HepG2 (cell line): ENCODE data around the gene CKAP5. TPM values are rescaled to one million over a fixed set of nuclear protein-coding genes. Genes with fewer than 3 reads are reported as not detected.

Source experiments
- FOSL1 ChIP-seq: sonication (generic); formaldehyde crosslinking; IDR thresholded peaks from 2 replicates; pipeline ENCODE4 v1.9.0; 2021; ENCODE audit warnings: missing genetic modification reagents, borderline replicate concordance
- FOXM1 ChIP-seq: sonication (generic); formaldehyde crosslinking; IDR thresholded peaks from 2 replicates; pipeline ENCODE4 v1.5.0; 2020; ENCODE audit warnings: missing genetic modification reagents
- GABPA ChIP-seq, 2 experiments: IDR thresholded peaks; 2 replicates each; pipeline ENCODE4 v1.6.1; 2011 to 2016; ENCODE audit warnings: low read depth in 2 of 2, low read length in 1 of 2, missing biosample characterization in 1 of 2, missing genetic modification characterization in 1 of 2
- KLF11 ChIP-seq: IDR thresholded peaks from 2 replicates; pipeline ENCODE4 v1.6.1; 2016; ENCODE audit warnings: missing compliant biosample characterization
- MIXL1 ChIP-seq: IDR thresholded peaks from 2 replicates; pipeline ENCODE4 v1.6.1; 2016
- MTF2 ChIP-seq: sonication (generic); formaldehyde crosslinking; IDR thresholded peaks from 2 replicates; pipeline ENCODE4 v1.5.0; 2020; ENCODE audit warnings: missing genetic modification reagents, borderline replicate concordance
- SOX6 ChIP-seq, 2 experiments: fragments of 450-650 bp in 1 of 2; sonication (generic) in 1 of 2; formaldehyde crosslinking in 1 of 2; IDR thresholded peaks; 2 replicates each; pipeline versions ENCODE4 v1.4.0 to v1.6.1; 2017 to 2020; ENCODE audit warnings: antibody characterized with exemption in 1 of 2, mild to moderate bottlenecking in 1 of 2, missing genetic modification reagents in 1 of 2
- STAG1 ChIP-seq: sonication (generic); formaldehyde crosslinking; IDR thresholded peaks from 2 replicates; pipeline ENCODE4 v1.4.0; 2020; ENCODE audit warnings: missing genetic modification reagents
- TEAD3 ChIP-seq: optimal IDR thresholded peaks from 2 replicates; pipeline ENCODE3; 2016; ENCODE audit warnings: borderline replicate concordance
- THAP11 ChIP-seq: IDR thresholded peaks from 2 replicates; pipeline ENCODE4 v1.6.1; 2016; ENCODE audit warnings: missing biosample characterization, missing genetic modification reagents
- ZBTB3 ChIP-seq: sonication (generic); formaldehyde crosslinking; IDR thresholded peaks from 2 replicates; pipeline ENCODE4 v1.4.0; 2020; ENCODE audit warnings: low read depth, mild to moderate bottlenecking, moderate library complexity, missing genetic modification reagents, borderline replicate concordance
- ZNF121 ChIP-seq: sonication (generic); formaldehyde crosslinking; IDR thresholded peaks from 2 replicates; pipeline ENCODE4 v1.5.0; 2020; ENCODE audit warnings: mild to moderate bottlenecking, missing genetic modification reagents
- ZNF180 ChIP-seq: sonication (generic); formaldehyde crosslinking; IDR thresholded peaks from 2 replicates; pipeline ENCODE4 v1.4.0; 2020; ENCODE audit warnings: low read depth, missing genetic modification reagents, borderline replicate concordance
- ZNF292 ChIP-seq: sonication (generic); formaldehyde crosslinking; IDR thresholded peaks from 2 replicates; pipeline ENCODE4 v1.8.1; 2022; ENCODE audit warnings: mild to moderate bottlenecking, low read depth, missing genetic modification reagents, borderline replicate concordance
- ZNF430 ChIP-seq: sonication (generic); formaldehyde crosslinking; IDR thresholded peaks from 2 replicates; pipeline ENCODE4 v1.9.0; 2021; ENCODE audit warnings: mild to moderate bottlenecking, missing genetic modification reagents
- ZNF451 ChIP-seq: sonication (generic); formaldehyde crosslinking; IDR thresholded peaks from 2 replicates; pipeline ENCODE4 v1.5.0; 2020; ENCODE audit warnings: mild to moderate bottlenecking, missing genetic modification reagents
- ZNF724P ChIP-seq: sonication (generic); formaldehyde crosslinking; IDR thresholded peaks from 2 replicates; pipeline ENCODE4 v1.8.0; 2022; ENCODE audit warnings: missing genetic modification reagents, borderline replicate concordance
- ZZZ3 ChIP-seq: sonication (generic); formaldehyde crosslinking; IDR thresholded peaks from 2 replicates; pipeline ENCODE4 v1.4.0; 2020; ENCODE audit warnings: missing genetic modification reagents, mild to moderate bottlenecking, borderline replicate concordance
- polyA plus RNA-seq, 8 experiments: library from polyadenylated mRNA; depleted of rRNA in 3 of 8; stranded (reverse) in 7 of 8; unstranded in 1 of 8; fragments of >200 nt; fragmentation: Illumina TruSeq in 4 of 8; extraction: Trizol in 4 of 8; gene quantifications; 2 replicates each; pipeline versions ENCODE4 v1.2.1 to v1.2.3, GENCODE V29; 2011 to 2016; ENCODE audit warnings: low read depth in 4 of 8, missing spikeins in 1 of 8, mixed read lengths in 1 of 8; ENCODE audit not compliant: insufficient read depth in 1 of 8
- total RNA-seq, 5 experiments: library from RNA; depleted of rRNA; stranded (reverse); fragments of >200 nt; fragmentation: Illumina TruSeq; extraction: Trizol; gene quantifications; 2 replicates each; pipeline ENCODE4 v1.2.3, GENCODE V29; 2016; ENCODE audit warnings: low read depth in 1 of 5
- TF ChIP-seq, protein P1 (sequence below): sonication (generic); formaldehyde crosslinking; IDR thresholded peaks from 2 replicates; pipeline ENCODE4 v1.4.0; 2020; ENCODE audit warnings: missing genetic modification reagents
- TF ChIP-seq, protein P2 (sequence below): sonication (generic); formaldehyde crosslinking; IDR thresholded peaks from 2 replicates; pipeline ENCODE4 v1.5.0; 2020; ENCODE audit warnings: mild to moderate bottlenecking, low read depth, missing genetic modification reagents, borderline replicate concordance
- TF ChIP-seq, protein P3 (sequence below): sonication (generic); formaldehyde crosslinking; IDR thresholded peaks from 2 replicates; pipeline ENCODE4 v1.4.0; 2020; ENCODE audit warnings: mild to moderate bottlenecking, missing genetic modification reagents
- TF ChIP-seq, protein P4 (sequence below), 2 experiments: sonication (generic) in 1 of 2; formaldehyde crosslinking in 1 of 2; IDR thresholded peaks; 2 replicates each; pipeline versions ENCODE4 v1.4.0 to v1.6.1; 2018 to 2020; ENCODE audit warnings: missing genetic modification reagents in 2 of 2, borderline replicate concordance in 1 of 2, low read depth in 1 of 2, mild to moderate bottlenecking in 1 of 2, missing biosample characterization in 1 of 2

The CKAP5 gene
- total and polyA plus RNA-seq, 2 of the 13 experiments (the other 11 are each of a cell fraction or from before 2014, with no cell fraction given) = 79.2 to 103 TPM

DNA sequence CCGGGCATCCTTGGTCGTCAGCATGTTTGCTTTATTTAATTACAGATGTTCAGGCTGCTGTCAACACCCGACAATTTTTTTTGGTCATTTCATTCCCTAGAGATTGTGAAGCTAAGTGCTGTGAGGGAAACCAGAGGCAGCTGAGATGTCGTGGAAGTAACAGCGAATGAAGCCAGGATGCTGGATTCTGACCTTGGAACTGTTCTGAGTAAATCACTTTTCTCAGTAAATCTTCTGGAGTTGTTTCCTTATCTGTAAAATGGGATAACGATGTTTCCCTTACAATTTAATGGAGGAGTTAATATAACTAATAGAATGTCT lies 390 bp upstream of the CKAP5 start (continued):
- TF ChIP-seq, protein P1, sequence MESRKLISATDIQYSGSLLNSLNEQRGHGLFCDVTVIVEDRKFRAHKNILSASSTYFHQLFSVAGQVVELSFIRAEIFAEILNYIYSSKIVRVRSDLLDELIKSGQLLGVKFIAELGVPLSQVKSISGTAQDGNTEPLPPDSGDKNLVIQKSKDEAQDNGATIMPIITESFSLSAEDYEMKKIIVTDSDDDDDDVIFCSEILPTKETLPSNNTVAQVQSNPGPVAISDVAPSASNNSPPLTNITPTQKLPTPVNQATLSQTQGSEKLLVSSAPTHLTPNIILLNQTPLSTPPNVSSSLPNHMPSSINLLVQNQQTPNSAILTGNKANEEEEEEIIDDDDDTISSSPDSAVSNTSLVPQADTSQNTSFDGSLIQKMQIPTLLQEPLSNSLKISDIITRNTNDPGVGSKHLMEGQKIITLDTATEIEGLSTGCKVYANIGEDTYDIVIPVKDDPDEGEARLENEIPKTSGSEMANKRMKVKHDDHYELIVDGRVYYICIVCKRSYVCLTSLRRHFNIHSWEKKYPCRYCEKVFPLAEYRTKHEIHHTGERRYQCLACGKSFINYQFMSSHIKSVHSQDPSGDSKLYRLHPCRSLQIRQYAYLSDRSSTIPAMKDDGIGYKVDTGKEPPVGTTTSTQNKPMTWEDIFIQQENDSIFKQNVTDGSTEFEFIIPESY (CRISPR knock-in tag) = 0 out of 2 replicates have a peak, but pooled peaks have one; percentile 2
- TF ChIP-seq STAG1 (CRISPR knock-in tag) (no peak), ZNF292 (0 out of 2 replicates have a peak, but pooled peaks have one; percentile 3), ZNF451 (CRISPR knock-in tag) (no peak), MTF2 (0 out of 2 replicates have a peak, but pooled peaks have one; percentile 16), ZZZ3 (no peak), ZNF180 (CRISPR knock-in tag) (no peak), FOSL1 (CRISPR knock-in tag) (no peak), ZNF430 (CRISPR knock-in tag) (0 out of 2 replicates have a peak, but pooled peaks have one; percentile 2), ZNF724P (CRISPR knock-in tag) (no peak), ZNF121 (CRISPR knock-in tag) (no peak), KLF11 (no peak), SOX6 (IDR thresholded peaks at IDR 0.05) (no peak), SOX6 (CRISPR knock-in tag; IDR thresholded peaks at IDR 0.05) (0 out of 2 replicates have a peak, but pooled peaks have one; percentile 5), GABPA (IDR thresholded peaks at IDR 0.05; ENCODE audit: low read depth, low read length) (no peak), GABPA (CRISPR knock-in tag; IDR thresholded peaks at IDR 0.05; ENCODE audit: low read depth) (no peak), ZBTB3 (CRISPR knock-in tag) (peak; percentile 5; the same call in 1 of the 2 replicates), FOXM1 (no peak), TEAD3 (no peak), MIXL1 (no peak), THAP11 (CRISPR knock-in tag) (no peak)
- TF ChIP-seq, protein P2, sequence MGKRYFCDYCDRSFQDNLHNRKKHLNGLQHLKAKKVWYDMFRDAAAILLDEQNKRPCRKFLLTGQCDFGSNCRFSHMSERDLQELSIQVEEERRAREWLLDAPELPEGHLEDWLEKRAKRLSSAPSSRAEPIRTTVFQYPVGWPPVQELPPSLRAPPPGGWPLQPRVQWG (CRISPR knock-in tag) = no peak
- TF ChIP-seq, protein P3, sequence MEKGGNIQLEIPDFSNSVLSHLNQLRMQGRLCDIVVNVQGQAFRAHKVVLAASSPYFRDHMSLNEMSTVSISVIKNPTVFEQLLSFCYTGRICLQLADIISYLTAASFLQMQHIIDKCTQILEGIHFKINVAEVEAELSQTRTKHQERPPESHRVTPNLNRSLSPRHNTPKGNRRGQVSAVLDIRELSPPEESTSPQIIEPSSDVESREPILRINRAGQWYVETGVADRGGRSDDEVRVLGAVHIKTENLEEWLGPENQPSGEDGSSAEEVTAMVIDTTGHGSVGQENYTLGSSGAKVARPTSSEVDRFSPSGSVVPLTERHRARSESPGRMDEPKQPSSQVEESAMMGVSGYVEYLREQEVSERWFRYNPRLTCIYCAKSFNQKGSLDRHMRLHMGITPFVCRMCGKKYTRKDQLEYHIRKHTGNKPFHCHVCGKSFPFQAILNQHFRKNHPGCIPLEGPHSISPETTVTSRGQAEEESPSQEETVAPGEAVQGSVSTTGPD (CRISPR knock-in tag) = no peak
- TF ChIP-seq, protein P4, sequence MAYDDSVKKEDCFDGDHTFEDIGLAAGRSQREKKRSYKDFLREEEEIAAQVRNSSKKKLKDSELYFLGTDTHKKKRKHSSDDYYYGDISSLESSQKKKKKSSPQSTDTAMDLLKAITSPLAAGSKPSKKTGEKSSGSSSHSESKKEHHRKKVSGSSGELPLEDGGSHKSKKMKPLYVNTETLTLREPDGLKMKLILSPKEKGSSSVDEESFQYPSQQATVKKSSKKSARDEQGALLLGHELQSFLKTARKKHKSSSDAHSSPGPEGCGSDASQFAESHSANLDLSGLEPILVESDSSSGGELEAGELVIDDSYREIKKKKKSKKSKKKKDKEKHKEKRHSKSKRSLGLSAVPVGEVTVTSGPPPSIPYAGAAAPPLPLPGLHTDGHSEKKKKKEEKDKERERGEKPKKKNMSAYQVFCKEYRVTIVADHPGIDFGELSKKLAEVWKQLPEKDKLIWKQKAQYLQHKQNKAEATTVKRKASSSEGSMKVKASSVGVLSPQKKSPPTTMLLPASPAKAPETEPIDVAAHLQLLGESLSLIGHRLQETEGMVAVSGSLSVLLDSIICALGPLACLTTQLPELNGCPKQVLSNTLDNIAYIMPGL (CRISPR knock-in tag; IDR thresholded peaks at IDR 0.05; ENCODE audit: borderline replicate concordance in 1 of 2, low read depth in 1 of 2) = 0 out of 4 replicates have a peak, but pooled peaks of 1 of the 2 experiments have one; percentile 5
